ENCODE data around the gene DPYSL5.

DNA sequence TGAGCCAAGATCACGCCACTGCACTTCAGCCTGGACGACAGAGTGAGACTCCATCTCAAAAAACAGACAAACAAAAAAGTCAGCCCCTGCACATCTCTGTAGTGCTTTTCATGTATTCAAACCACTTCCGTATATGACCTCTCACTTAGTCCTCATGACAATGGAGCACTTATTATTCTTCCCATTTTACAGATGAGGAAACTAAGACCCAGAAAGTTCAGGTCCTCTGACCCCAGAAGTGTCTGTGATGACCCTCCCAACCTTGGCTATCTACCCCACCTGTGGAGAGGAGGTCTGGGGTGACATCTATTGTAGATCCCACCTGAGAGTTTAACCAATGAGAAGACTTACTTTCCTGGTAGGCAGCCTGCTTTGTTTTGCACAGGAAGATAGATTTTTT is 100.9 kb downstream of the DPYSL5 start:
- TF ChIP-seq, protein P1, sequence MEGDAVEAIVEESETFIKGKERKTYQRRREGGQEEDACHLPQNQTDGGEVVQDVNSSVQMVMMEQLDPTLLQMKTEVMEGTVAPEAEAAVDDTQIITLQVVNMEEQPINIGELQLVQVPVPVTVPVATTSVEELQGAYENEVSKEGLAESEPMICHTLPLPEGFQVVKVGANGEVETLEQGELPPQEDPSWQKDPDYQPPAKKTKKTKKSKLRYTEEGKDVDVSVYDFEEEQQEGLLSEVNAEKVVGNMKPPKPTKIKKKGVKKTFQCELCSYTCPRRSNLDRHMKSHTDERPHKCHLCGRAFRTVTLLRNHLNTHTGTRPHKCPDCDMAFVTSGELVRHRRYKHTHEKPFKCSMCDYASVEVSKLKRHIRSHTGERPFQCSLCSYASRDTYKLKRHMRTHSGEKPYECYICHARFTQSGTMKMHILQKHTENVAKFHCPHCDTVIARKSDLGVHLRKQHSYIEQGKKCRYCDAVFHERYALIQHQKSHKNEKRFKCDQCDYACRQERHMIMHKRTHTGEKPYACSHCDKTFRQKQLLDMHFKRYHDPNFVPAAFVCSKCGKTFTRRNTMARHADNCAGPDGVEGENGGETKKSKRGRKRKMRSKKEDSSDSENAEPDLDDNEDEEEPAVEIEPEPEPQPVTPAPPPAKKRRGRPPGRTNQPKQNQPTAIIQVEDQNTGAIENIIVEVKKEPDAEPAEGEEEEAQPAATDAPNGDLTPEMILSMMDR (IDR thresholded peaks at IDR 0.05; ENCODE audit: control extremely low read depth in 1 of 3, insufficient read depth in 1 of 3, low read depth in 1 of 3, low read length in 3 of 3) = no peak
- TF ChIP-seq POLR2AphosphoS5 (IDR thresholded peaks at IDR 0.05; ENCODE audit: low read depth, low read length) (no peak), BRCA1 (IDR thresholded peaks at IDR 0.05; ENCODE audit: low read depth, low read length) (no peak), SUZ12 (IDR thresholded peaks at IDR 0.05; ENCODE audit: low read length) (no peak), EP300 (IDR thresholded peaks at IDR 0.05; ENCODE audit: borderline replicate concordance in 1 of 2, low read depth in 2 of 2, low read length in 2 of 2) (no peak), SIX5 (IDR thresholded peaks at IDR 0.05; ENCODE audit: low read depth, low read length) (no peak), POLR2A (IDR thresholded peaks at IDR 0.05; ENCODE audit: control extremely low read depth in 1 of 2, low read depth in 2 of 2, low read length in 2 of 2) (no peak), CREB1 (IDR thresholded peaks at IDR 0.05) (no peak), CEBPB (IDR thresholded peaks at IDR 0.05; ENCODE audit: low read depth, low read length) (no peak)
- TF ChIP-seq, protein P2, sequence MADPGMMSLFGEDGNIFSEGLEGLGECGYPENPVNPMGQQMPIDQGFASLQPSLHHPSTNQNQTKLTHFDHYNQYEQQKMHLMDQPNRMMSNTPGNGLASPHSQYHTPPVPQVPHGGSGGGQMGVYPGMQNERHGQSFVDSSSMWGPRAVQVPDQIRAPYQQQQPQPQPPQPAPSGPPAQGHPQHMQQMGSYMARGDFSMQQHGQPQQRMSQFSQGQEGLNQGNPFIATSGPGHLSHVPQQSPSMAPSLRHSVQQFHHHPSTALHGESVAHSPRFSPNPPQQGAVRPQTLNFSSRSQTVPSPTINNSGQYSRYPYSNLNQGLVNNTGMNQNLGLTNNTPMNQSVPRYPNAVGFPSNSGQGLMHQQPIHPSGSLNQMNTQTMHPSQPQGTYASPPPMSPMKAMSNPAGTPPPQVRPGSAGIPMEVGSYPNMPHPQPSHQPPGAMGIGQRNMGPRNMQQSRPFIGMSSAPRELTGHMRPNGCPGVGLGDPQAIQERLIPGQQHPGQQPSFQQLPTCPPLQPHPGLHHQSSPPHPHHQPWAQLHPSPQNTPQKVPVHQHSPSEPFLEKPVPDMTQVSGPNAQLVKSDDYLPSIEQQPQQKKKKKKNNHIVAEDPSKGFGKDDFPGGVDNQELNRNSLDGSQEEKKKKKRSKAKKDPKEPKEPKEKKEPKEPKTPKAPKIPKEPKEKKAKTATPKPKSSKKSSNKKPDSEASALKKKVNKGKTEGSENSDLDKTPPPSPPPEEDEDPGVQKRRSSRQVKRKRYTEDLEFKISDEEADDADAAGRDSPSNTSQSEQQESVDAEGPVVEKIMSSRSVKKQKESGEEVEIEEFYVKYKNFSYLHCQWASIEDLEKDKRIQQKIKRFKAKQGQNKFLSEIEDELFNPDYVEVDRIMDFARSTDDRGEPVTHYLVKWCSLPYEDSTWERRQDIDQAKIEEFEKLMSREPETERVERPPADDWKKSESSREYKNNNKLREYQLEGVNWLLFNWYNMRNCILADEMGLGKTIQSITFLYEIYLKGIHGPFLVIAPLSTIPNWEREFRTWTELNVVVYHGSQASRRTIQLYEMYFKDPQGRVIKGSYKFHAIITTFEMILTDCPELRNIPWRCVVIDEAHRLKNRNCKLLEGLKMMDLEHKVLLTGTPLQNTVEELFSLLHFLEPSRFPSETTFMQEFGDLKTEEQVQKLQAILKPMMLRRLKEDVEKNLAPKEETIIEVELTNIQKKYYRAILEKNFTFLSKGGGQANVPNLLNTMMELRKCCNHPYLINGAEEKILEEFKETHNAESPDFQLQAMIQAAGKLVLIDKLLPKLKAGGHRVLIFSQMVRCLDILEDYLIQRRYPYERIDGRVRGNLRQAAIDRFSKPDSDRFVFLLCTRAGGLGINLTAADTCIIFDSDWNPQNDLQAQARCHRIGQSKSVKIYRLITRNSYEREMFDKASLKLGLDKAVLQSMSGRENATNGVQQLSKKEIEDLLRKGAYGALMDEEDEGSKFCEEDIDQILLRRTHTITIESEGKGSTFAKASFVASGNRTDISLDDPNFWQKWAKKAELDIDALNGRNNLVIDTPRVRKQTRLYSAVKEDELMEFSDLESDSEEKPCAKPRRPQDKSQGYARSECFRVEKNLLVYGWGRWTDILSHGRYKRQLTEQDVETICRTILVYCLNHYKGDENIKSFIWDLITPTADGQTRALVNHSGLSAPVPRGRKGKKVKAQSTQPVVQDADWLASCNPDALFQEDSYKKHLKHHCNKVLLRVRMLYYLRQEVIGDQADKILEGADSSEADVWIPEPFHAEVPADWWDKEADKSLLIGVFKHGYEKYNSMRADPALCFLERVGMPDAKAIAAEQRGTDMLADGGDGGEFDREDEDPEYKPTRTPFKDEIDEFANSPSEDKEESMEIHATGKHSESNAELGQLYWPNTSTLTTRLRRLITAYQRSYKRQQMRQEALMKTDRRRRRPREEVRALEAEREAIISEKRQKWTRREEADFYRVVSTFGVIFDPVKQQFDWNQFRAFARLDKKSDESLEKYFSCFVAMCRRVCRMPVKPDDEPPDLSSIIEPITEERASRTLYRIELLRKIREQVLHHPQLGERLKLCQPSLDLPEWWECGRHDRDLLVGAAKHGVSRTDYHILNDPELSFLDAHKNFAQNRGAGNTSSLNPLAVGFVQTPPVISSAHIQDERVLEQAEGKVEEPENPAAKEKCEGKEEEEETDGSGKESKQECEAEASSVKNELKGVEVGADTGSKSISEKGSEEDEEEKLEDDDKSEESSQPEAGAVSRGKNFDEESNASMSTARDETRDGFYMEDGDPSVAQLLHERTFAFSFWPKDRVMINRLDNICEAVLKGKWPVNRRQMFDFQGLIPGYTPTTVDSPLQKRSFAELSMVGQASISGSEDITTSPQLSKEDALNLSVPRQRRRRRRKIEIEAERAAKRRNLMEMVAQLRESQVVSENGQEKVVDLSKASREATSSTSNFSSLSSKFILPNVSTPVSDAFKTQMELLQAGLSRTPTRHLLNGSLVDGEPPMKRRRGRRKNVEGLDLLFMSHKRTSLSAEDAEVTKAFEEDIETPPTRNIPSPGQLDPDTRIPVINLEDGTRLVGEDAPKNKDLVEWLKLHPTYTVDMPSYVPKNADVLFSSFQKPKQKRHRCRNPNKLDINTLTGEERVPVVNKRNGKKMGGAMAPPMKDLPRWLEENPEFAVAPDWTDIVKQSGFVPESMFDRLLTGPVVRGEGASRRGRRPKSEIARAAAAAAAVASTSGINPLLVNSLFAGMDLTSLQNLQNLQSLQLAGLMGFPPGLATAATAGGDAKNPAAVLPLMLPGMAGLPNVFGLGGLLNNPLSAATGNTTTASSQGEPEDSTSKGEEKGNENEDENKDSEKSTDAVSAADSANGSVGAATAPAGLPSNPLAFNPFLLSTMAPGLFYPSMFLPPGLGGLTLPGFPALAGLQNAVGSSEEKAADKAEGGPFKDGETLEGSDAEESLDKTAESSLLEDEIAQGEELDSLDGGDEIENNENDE (IDR thresholded peaks at IDR 0.05; ENCODE audit: insufficient replicate concordance, low read length) = no peak
